ENCODE measurements around the gene TK2.

Gene TK2

DNA sequence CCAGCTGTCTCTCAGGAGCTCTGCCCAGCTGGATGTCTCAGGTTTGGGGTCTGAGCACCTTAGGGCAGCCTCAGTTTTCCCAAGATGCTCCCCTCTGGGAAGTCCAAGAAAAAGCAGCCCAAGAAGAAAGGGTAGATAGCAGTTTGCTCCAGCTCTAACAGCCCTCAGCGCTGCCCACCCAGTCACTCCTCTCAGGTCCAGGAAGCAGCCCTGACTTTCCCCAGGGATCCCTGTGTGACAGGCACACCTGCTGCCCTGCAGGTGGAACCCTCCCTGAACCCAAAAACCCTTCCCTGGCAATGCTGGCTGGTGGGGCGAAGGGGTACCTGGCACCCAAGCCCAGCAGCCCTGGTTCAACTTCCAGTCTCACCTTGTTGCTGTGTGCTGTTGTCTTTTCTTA lies 74.7 kb downstream of the TK2 start:
- H3K9ac ChIP-seq (ENCODE audit: low read depth in 1 of 2, low read length in 2 of 2): no peak overlapping the region
- no peak overlapping the region for H3K4me3 ChIP-seq (ENCODE audit: low read depth in 1 of 2, low read length in 2 of 2)
- no peak overlapping the region for H3K27ac ChIP-seq (ENCODE audit: low read depth, low read length)
- H3K27me3 ChIP-seq (ENCODE audit: control insufficient read depth in 1 of 2, insufficient read depth in 2 of 2, low read length in 2 of 2): peaks cover 0 to 15% of the 10 kb centered on the region in 2 donors
- H3K4me1 ChIP-seq (ENCODE audit: control insufficient read depth in 1 of 2, insufficient read depth in 2 of 2, low read length in 2 of 2): peaks cover 0 to 10% of the 10 kb centered on the region in 2 donors
- no peaks in the 10 kb centered on the region for H3K36me3 ChIP-seq (ENCODE audit: control insufficient read depth in 1 of 2, insufficient read depth in 2 of 2, low read length in 2 of 2)
- no peaks in the 10 kb centered on the region for H3K9me3 ChIP-seq (ENCODE audit: control insufficient read depth in 1 of 2, low read length in 2 of 2)

DNA sequence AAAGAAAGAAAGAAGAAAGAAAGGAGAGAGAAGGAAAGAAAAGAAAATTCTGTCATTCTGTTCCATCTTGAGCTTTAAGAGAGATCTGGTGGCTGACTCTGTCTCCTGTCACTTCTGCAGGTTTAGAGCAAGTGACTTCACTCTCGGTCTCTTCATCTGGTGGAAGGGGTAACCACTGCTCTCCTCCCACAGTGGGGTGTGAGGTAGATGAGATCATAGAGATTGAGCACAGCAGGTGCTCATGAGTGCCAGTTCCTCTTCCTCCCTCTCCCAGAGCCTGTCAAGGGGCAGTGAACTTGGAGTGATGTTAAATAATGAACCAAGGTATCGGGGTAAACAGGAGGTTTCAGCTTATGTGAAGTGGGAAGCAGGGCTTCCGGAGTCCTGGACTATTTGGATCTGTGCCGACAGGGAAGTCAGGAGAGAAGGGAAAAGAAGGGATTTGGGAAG lies 75.1 kb downstream of the TK2 start:
- Histone ChIP-seq H3K4me3 (ENCODE audit: low read depth in 1 of 2, low read length in 2 of 2) (no peak overlapping the region), H3K4me1 (ENCODE audit: control insufficient read depth in 1 of 2, insufficient read depth in 2 of 2, low read length in 2 of 2) (peaks cover 0 to 10% of the 10 kb centered on the region in 2 donors), H3K36me3 (ENCODE audit: control insufficient read depth in 1 of 2, insufficient read depth in 2 of 2, low read length in 2 of 2) (no peaks in the 10 kb centered on the region), H3K27ac (ENCODE audit: low read depth, low read length) (no peak overlapping the region), H3K9me3 (ENCODE audit: control insufficient read depth in 1 of 2, low read length in 2 of 2) (no peaks in the 10 kb centered on the region), H3K9ac (ENCODE audit: low read depth in 1 of 2, low read length in 2 of 2) (no peak overlapping the region), H3K27me3 (ENCODE audit: control insufficient read depth in 1 of 2, insufficient read depth in 2 of 2, low read length in 2 of 2) (peaks cover 0 to 15% of the 10 kb centered on the region in 2 donors)

DNA sequence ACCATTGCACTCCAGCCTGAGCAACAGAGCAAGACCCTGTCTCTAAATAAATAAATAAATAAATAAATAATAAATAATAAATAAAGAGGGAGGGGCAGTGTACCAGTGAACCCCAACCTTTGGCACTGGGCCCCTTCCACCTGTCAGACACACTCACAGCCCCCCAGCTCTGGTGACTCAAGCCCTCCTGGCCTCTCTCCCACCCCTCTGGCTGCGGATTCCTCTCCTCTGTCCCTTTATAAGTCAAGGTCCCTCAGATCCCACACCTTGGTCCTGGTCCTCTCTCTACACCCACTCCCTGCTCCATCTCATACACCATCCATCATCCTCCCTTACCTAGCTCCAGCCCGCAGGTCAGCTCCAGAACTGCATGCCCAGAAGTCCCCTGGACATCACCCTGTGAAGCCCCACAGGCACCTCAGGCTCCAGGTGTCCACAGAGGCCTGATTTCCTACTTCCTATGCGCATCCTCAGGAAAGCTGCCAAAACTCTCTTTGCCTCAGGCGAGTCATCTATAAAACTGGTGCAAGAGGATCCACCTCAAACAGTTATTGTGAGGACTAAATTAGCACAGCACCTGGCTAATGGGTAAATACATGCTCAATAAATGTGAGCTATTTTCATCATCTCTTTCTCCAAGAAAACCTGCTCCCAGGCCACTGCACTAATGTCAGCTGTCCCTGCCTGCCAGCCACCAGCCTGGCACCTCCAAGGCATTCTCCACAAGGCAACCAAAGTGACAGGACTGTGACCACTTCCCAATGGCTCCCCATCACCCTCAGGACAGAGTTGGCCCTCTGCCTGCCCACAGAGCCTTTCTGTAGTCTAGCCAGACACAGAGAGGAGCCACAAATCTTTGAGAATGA lies 76.0 kb downstream of the TK2 start:
- peaks cover 0 to 15% of the 10 kb centered on the region in 2 donors for H3K27me3 ChIP-seq (ENCODE audit: control insufficient read depth in 1 of 2, insufficient read depth in 2 of 2, low read length in 2 of 2)
- H3K36me3 ChIP-seq (ENCODE audit: control insufficient read depth in 1 of 2, insufficient read depth in 2 of 2, low read length in 2 of 2): no peaks in the 10 kb centered on the region
- no peaks in the 10 kb centered on the region for H3K9me3 ChIP-seq (ENCODE audit: control insufficient read depth in 1 of 2, low read length in 2 of 2)
- H3K4me3 ChIP-seq (ENCODE audit: low read depth in 1 of 2, low read length in 2 of 2): no peak overlapping the region
- peaks cover 0 to 9% of the 10 kb centered on the region in 2 donors for H3K4me1 ChIP-seq (ENCODE audit: control insufficient read depth in 1 of 2, insufficient read depth in 2 of 2, low read length in 2 of 2)
- no peak overlapping the region for H3K27ac ChIP-seq (ENCODE audit: low read depth, low read length)
- no peak overlapping the region for H3K9ac ChIP-seq (ENCODE audit: low read depth in 1 of 2, low read length in 2 of 2)

DNA sequence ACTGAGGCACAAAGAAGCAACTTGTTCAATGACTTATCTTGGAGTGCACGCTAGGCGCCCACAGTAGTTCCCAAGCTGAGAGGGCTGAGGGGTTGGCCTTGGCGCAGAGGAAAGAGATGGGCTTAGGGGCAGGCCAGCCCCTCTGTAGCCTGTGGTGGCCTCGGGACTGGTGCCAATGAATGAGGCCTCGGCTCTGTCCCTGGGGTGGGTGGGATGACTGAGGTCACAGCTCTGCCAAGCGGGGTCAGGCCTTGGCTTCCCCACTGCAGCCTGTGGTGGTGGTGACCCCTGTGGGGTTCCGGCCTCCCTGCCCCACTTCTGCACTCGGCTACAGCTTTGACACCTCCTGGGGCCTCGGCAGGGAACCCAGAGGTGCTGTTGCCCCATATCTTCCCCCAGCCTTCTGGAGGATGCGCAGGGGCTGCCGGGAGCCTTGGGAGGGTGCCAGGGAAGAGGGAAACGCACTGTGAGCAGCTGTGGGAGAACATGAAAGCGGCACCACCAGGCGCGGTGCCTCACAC lies 76.8 kb downstream of the TK2 start:
- H3K27ac ChIP-seq (ENCODE audit: low read depth, low read length): no peak overlapping the region
- no peaks in the 10 kb centered on the region for H3K9me3 ChIP-seq (ENCODE audit: control insufficient read depth in 1 of 2, low read length in 2 of 2)
- no peak overlapping the region for H3K4me3 ChIP-seq (ENCODE audit: low read depth in 1 of 2, low read length in 2 of 2)
- H3K4me1 ChIP-seq (ENCODE audit: control insufficient read depth in 1 of 2, insufficient read depth in 2 of 2, low read length in 2 of 2): peaks cover 0 to 5% of the 10 kb centered on the region in 2 donors
- no peaks in the 10 kb centered on the region for H3K36me3 ChIP-seq (ENCODE audit: control insufficient read depth in 1 of 2, insufficient read depth in 2 of 2, low read length in 2 of 2)
- H3K9ac ChIP-seq (ENCODE audit: low read depth in 1 of 2, low read length in 2 of 2): no peak overlapping the region
- H3K27me3 ChIP-seq (ENCODE audit: control insufficient read depth in 1 of 2, insufficient read depth in 2 of 2, low read length in 2 of 2): peaks cover 0 to 15% of the 10 kb centered on the region in 2 donors

GRCh38 chr16:66471716-66472393 lies 78.1 kb downstream of the TK2 start:
- peaks cover 0 to 5% of the 10 kb centered on the region in 2 donors for H3K4me1 ChIP-seq (ENCODE audit: control insufficient read depth in 1 of 2, insufficient read depth in 2 of 2, low read length in 2 of 2)
- no peaks in the 10 kb centered on the region for H3K9me3 ChIP-seq (ENCODE audit: control insufficient read depth in 1 of 2, low read length in 2 of 2)

DNA sequence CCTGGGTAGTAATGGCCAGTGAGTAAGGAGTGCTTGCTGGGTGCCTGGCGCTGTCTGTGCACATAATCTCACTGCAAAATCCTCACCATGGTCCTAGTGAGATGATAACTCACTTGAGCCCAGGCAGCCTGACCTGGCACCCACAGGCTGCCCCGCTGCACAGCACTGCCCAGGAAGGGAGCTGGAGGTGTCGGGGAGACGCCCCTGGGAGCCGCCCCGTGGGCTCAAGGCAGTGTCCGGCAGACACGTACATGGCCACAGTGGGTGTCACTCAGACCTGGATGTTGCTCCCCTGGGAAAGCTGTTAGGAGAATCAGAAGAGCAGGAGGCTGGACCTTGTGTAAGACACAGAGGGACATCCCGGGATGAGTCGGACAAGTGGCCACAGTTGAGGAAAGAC lies 78.7 kb downstream of the TK2 start:
- no peak overlapping the region for H3K9ac ChIP-seq (ENCODE audit: low read depth in 1 of 2, low read length in 2 of 2)
- no peaks in the 10 kb centered on the region for H3K9me3 ChIP-seq (ENCODE audit: control insufficient read depth in 1 of 2, low read length in 2 of 2)
- no peak overlapping the region for H3K27ac ChIP-seq (ENCODE audit: low read depth, low read length)
- no peaks in the 10 kb centered on the region for H3K36me3 ChIP-seq (ENCODE audit: control insufficient read depth in 1 of 2, insufficient read depth in 2 of 2, low read length in 2 of 2)
- H3K4me3 ChIP-seq (ENCODE audit: low read depth in 1 of 2, low read length in 2 of 2): no peak overlapping the region
- no peaks in the 10 kb centered on the region for H3K27me3 ChIP-seq (ENCODE audit: control insufficient read depth in 1 of 2, insufficient read depth in 2 of 2, low read length in 2 of 2)
- H3K4me1 ChIP-seq (ENCODE audit: control insufficient read depth in 1 of 2, insufficient read depth in 2 of 2, low read length in 2 of 2): peaks cover 0 to 5% of the 10 kb centered on the region in 2 donors

More at GRCh38 chr16:66471716-66472393, 78.1 kb downstream of the TK2 start:
- no peak overlapping the region for H3K27ac ChIP-seq (ENCODE audit: low read depth, low read length)
- no peak overlapping the region for H3K4me3 ChIP-seq (ENCODE audit: low read depth in 1 of 2, low read length in 2 of 2)
- H3K36me3 ChIP-seq (ENCODE audit: control insufficient read depth in 1 of 2, insufficient read depth in 2 of 2, low read length in 2 of 2): no peaks in the 10 kb centered on the region
- peaks cover 0 to 5% of the 10 kb centered on the region in 2 donors for H3K27me3 ChIP-seq (ENCODE audit: control insufficient read depth in 1 of 2, insufficient read depth in 2 of 2, low read length in 2 of 2)
- no peak overlapping the region for H3K9ac ChIP-seq (ENCODE audit: low read depth in 1 of 2, low read length in 2 of 2)

DNA sequence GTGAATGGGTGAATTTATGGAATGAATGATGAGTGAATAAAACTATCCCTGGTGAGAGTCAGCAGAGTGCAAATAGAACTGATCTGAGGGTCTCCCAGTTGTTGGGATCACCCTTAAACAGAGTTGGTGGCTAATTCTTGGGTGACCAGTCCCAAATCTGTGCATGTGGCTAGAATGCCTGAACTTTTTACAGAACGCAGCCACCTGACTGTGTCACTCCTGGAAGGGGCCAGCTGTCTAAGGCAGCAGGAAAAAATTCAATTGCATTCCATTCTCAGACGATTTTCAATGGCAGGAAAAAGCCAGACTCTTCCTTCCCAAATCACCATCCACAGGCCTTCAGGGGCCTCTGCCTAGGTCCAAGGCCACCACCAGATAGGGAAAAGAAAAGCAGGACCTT lies 79.4 kb downstream of the TK2 start:
- no peaks in the 10 kb centered on the region for H3K9me3 ChIP-seq (ENCODE audit: control insufficient read depth in 1 of 2, low read length in 2 of 2)
- H3K4me3 ChIP-seq (ENCODE audit: low read depth in 1 of 2, low read length in 2 of 2): no peak overlapping the region
- H3K27ac ChIP-seq (ENCODE audit: low read depth, low read length): no peak overlapping the region
- no peaks in the 10 kb centered on the region for H3K36me3 ChIP-seq (ENCODE audit: control insufficient read depth in 1 of 2, insufficient read depth in 2 of 2, low read length in 2 of 2)
- H3K27me3 ChIP-seq (ENCODE audit: control insufficient read depth in 1 of 2, insufficient read depth in 2 of 2, low read length in 2 of 2): no peaks in the 10 kb centered on the region
- no peak overlapping the region for H3K9ac ChIP-seq (ENCODE audit: low read depth in 1 of 2, low read length in 2 of 2)
- peaks cover 0 to 5% of the 10 kb centered on the region in 2 donors for H3K4me1 ChIP-seq (ENCODE audit: control insufficient read depth in 1 of 2, insufficient read depth in 2 of 2, low read length in 2 of 2)

DNA sequence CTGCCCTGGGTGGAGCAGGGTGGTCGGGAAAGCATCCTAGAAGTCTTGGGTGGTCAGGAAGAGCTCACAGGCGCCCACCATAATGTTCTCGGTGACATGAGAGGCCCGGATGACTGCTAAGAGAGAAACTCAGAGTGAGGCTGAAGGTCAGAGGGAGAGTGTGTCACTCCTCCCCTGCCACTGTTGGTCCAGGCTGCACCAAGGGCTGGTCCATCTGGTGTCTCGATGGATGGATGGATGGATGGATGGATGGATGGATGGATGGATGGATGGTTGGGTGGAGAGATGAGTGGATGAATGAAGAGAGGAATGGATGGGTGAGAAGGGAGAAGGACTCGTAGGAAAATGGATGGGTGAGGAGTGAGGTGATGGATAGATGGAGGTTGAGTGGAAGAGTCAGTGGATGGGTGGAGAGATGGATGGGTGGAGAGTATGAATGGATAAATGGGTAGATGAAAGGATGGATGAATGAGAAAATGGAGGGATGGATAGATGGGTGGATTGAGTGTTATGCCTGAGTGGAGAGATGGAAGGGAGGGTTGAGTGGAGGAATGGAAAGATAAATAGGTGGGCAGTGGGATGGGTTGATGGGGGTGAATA lies 79.9 kb downstream of the TK2 start:
- Histone ChIP-seq H3K4me3 (ENCODE audit: low read depth in 1 of 2, low read length in 2 of 2) (no peak overlapping the region), H3K9me3 (ENCODE audit: control insufficient read depth in 1 of 2, low read length in 2 of 2) (no peaks in the 10 kb centered on the region), H3K9ac (ENCODE audit: low read depth in 1 of 2, low read length in 2 of 2) (no peak overlapping the region), H3K27ac (ENCODE audit: low read depth, low read length) (no peak overlapping the region), H3K36me3 (ENCODE audit: control insufficient read depth in 1 of 2, insufficient read depth in 2 of 2, low read length in 2 of 2) (no peaks in the 10 kb centered on the region), H3K4me1 (ENCODE audit: control insufficient read depth in 1 of 2, insufficient read depth in 2 of 2, low read length in 2 of 2) (peaks cover 0 to 5% of the 10 kb centered on the region in 2 donors), H3K27me3 (ENCODE audit: control insufficient read depth in 1 of 2, insufficient read depth in 2 of 2, low read length in 2 of 2) (no peaks in the 10 kb centered on the region)

DNA sequence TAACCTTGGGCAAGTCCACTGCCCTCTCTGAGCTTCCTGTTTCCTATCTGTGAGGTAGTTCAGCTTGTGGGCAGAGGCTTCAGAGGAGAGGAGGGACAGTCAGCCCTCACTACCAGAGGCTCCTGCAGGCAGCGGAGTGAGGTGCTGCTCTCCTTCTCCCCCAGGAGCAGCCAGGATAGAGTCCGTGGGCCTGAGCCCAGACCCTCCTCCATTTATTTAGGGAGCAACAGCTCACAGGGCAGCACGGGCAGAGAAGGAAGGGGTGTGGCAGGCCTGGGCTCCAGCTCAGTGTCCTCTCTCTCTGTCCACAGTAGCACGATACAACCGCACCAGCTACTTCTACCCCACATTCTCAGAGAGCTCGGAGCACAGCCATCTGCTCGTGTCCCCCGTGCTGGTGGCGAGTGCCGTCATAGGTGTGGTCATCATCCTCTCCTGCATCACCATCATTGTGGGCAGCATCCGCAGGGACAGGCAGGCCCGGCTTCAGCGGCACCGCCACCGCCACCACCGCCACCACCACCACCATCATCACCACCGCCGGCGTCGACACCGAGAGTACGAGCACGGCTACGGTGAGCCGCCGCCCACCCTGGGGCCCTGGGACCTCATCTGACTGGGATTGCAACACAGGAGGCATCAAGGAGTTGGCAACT lies 80.5 kb downstream of the TK2 start:
- no peak overlapping the region for H3K4me3 ChIP-seq (ENCODE audit: low read depth in 1 of 2, low read length in 2 of 2)
- no peaks in the 10 kb centered on the region for H3K9me3 ChIP-seq (ENCODE audit: control insufficient read depth in 1 of 2, low read length in 2 of 2)

More for the DNA sequence above, 80.5 kb downstream of the TK2 start:
- Histone ChIP-seq H3K9ac (ENCODE audit: low read depth in 1 of 2, low read length in 2 of 2) (no peak overlapping the region), H3K4me1 (ENCODE audit: control insufficient read depth in 1 of 2, insufficient read depth in 2 of 2, low read length in 2 of 2) (no peaks in the 10 kb centered on the region), H3K27me3 (ENCODE audit: control insufficient read depth in 1 of 2, insufficient read depth in 2 of 2, low read length in 2 of 2) (no peaks in the 10 kb centered on the region), H3K36me3 (ENCODE audit: control insufficient read depth in 1 of 2, insufficient read depth in 2 of 2, low read length in 2 of 2) (no peaks in the 10 kb centered on the region), H3K27ac (ENCODE audit: low read depth, low read length) (no peak overlapping the region)
